H1 (cell line): ENCODE measurements around the gene NEDD4L. TPM values are rescaled to one million over a fixed set of nuclear protein-coding genes. Genes with fewer than 3 reads are reported as not detected.

Experiments
- CTCF ChIA-PET: fragments of 300-600 bp; sonication (Branson Sonifier 250); formaldehyde crosslinking; loops from one replicate; lab custom pipeline; 2021; ENCODE audit not compliant: partially characterized antibody; lab: Charles Lee
- POLR2A ChIA-PET: fragments of 300-600 bp; sonication (Branson Sonifier 250); formaldehyde crosslinking; loops from one replicate; lab custom pipeline; 2021; ENCODE audit warnings: inconsistent platforms; ENCODE audit not compliant: partially characterized antibody; lab: Charles Lee
- DNase-seq, 2 experiments: peaks; one replicate each; pipeline versions ENCODE4 v3.0.0 to v3.0.0-alpha.2; 2010 to 2022; ENCODE audit warnings: low spot score in 2 of 2, low read depth in 1 of 2, mixed read lengths in 1 of 2
- FAIRE-seq: peaks from 2 replicates; lab custom pipeline; 2011; peaks lifted over from hg19 to GRCh38; lab: Jason Lieb, UNC
- H2AFZ ChIP-seq: 2 replicates; pipeline ENCODE4 v1.8.1; 2012; ENCODE audit warnings: low read length, inconsistent platforms
- H2AK5ac ChIP-seq: 2 replicates; pipeline ENCODE4 v1.6.1; 2013; ENCODE audit warnings: low read depth, low read length
- H2BK120ac ChIP-seq: replicated peaks from 2 replicates; pipeline ENCODE3; 2013; ENCODE audit warnings: low read depth, low read length, inconsistent platforms
- H2BK12ac ChIP-seq: 2 replicates; pipeline ENCODE4 v1.6.1; 2013; ENCODE audit warnings: low read depth, low read length
- H2BK15ac ChIP-seq: 2 replicates; pipeline ENCODE4 v1.6.1; 2013; ENCODE audit warnings: low read length
- H2BK20ac ChIP-seq: 2 replicates; pipeline ENCODE4 v1.6.1; 2013; ENCODE audit warnings: low read length
- H2BK5ac ChIP-seq: 2 replicates; pipeline ENCODE4 v1.6.1; 2013; ENCODE audit warnings: low read depth, low read length
- H3K14ac ChIP-seq: 2 replicates; pipeline ENCODE4 v1.6.1; 2013; ENCODE audit warnings: inconsistent platforms; ENCODE audit not compliant: insufficient read length
- H3K18ac ChIP-seq: 2 replicates; pipeline ENCODE4 v1.6.1; 2013; ENCODE audit warnings: low read length; ENCODE audit errors: extremely low read depth
- H3K23ac ChIP-seq: 2 replicates; pipeline ENCODE4 v1.6.1; 2013; ENCODE audit warnings: inconsistent platforms; ENCODE audit not compliant: insufficient read length
- H3K23me2 ChIP-seq: 2 replicates; pipeline ENCODE4 v1.6.1; 2013; ENCODE audit warnings: low read depth, low read length
- H3K27ac ChIP-seq: 2 replicates; pipeline ENCODE4 v1.6.1; 2011; ENCODE audit warnings: low read depth, low read length, inconsistent platforms
- H3K27me3 ChIP-seq, 4 experiments: replicated peaks in 1 of 4; 1 replicate in 1 of 4; 2 replicates in 3 of 4; pipeline versions ENCODE4 v1.6.1 to v1.8.1; 2011 to 2013; ENCODE audit warnings: low read length in 3 of 4, mild to moderate bottlenecking in 3 of 4, inconsistent platforms in 2 of 4, mixed read lengths in 2 of 4, moderate library complexity in 1 of 4; ENCODE audit not compliant: control insufficient read depth in 3 of 4, insufficient read depth in 3 of 4; ENCODE audit errors: extremely low read depth in 1 of 4
- H3K36me3 ChIP-seq, 4 experiments: 2 replicates each; pipeline versions ENCODE4 v1.6.1 to v1.8.1; 2011 to 2013; ENCODE audit warnings: mild to moderate bottlenecking in 4 of 4, low read length in 3 of 4, moderate library complexity in 2 of 4, control low read depth in 1 of 4, inconsistent platforms in 1 of 4; ENCODE audit not compliant: insufficient read depth in 4 of 4, control insufficient read depth in 2 of 4
- H3K4ac ChIP-seq: replicated peaks from 2 replicates; pipeline ENCODE3; 2013; ENCODE audit warnings: low read length, low read depth, mixed read lengths, inconsistent platforms; ENCODE audit not compliant: insufficient read length
- H3K4me1 ChIP-seq, 4 experiments: replicated peaks in 1 of 4; 1 replicate in 1 of 4; 2 replicates in 3 of 4; pipeline versions ENCODE4 v1.6.1 to v1.8.1; 2011 to 2013; ENCODE audit warnings: low read length in 3 of 4, inconsistent platforms in 2 of 4, mixed read lengths in 1 of 4; ENCODE audit not compliant: insufficient read depth in 4 of 4, control insufficient read depth in 3 of 4
- H3K4me2 ChIP-seq, 2 experiments: 2 replicates each; pipeline versions ENCODE4 v1.6.1 to v1.8.1; 2011 to 2013; ENCODE audit warnings: low read depth in 2 of 2, low read length in 2 of 2, control low read depth in 1 of 2, inconsistent platforms in 1 of 2, mild to moderate bottlenecking in 1 of 2; ENCODE audit not compliant: insufficient read depth in 1 of 2
- H3K4me3 ChIP-seq, 4 experiments: fragments of 200-600, 300-600 bp in 1 of 4; sonication (generic), shearing (Covaris generic), sonication (Bioruptor Twin) in 1 of 4; 2 replicates each; pipeline versions ENCODE4 v1.5.1 to v1.8.1; 2011 to 2016; ENCODE audit warnings: low read length in 4 of 4, low read depth in 3 of 4, control low read depth in 2 of 4, inconsistent platforms in 2 of 4, mild to moderate bottlenecking in 2 of 4, mixed read lengths in 1 of 4, moderate library complexity in 1 of 4; ENCODE audit not compliant: insufficient read depth in 2 of 4; ENCODE audit errors: extremely low read depth in 1 of 4
- H3K56ac ChIP-seq: replicated peaks from 2 replicates; pipeline ENCODE3; 2013; ENCODE audit warnings: low read depth, mild to moderate bottlenecking, mixed read lengths, low read length, inconsistent platforms; ENCODE audit not compliant: insufficient read length
- H3K79me1 ChIP-seq: 2 replicates; pipeline ENCODE4 v1.6.1; 2013; ENCODE audit warnings: low read depth, low read length, control low read depth
- H3K79me2 ChIP-seq, 2 experiments: 2 replicates each; pipeline versions ENCODE4 v1.6.1 to v1.8.1; 2012 to 2013; ENCODE audit warnings: low read length in 2 of 2, mild to moderate bottlenecking in 2 of 2, inconsistent platforms in 1 of 2; ENCODE audit not compliant: insufficient read depth in 2 of 2, control insufficient read depth in 1 of 2
- H3K9ac ChIP-seq, 4 experiments: replicated peaks in 1 of 4; 1 replicate in 1 of 4; 2 replicates in 3 of 4; pipeline versions ENCODE4 v1.6.1 to v1.8.1; 2011 to 2013; ENCODE audit warnings: low read depth in 3 of 4, low read length in 3 of 4, control low read depth in 2 of 4, mild to moderate bottlenecking in 2 of 4, moderate library complexity in 2 of 4, inconsistent platforms in 1 of 4; ENCODE audit errors: extremely low read depth in 1 of 4
- H3K9me3 ChIP-seq, 2 experiments: 2 replicates each; pipeline versions ENCODE4 v1.6.1 to v1.8.1; 2012 to 2013; ENCODE audit warnings: mild to moderate bottlenecking in 2 of 2, moderate library complexity in 2 of 2, control low read depth in 1 of 2, inconsistent platforms in 1 of 2, low read depth in 1 of 2, low read length in 1 of 2, mixed read lengths in 1 of 2; ENCODE audit not compliant: insufficient read depth in 2 of 2
- H4K20me1 ChIP-seq, 2 experiments: replicated peaks in 1 of 2; 2 replicates each; pipeline versions ENCODE3 to v1.8.1; 2011 to 2013; ENCODE audit warnings: inconsistent platforms in 2 of 2, low read length in 2 of 2, mild to moderate bottlenecking in 1 of 2; ENCODE audit not compliant: insufficient read depth in 2 of 2, control insufficient read depth in 1 of 2
- H4K5ac ChIP-seq: 2 replicates; pipeline ENCODE4 v1.6.1; 2013; ENCODE audit warnings: low read length, low read depth, mixed read lengths, inconsistent platforms; ENCODE audit not compliant: insufficient read length
- H4K8ac ChIP-seq: 2 replicates; pipeline ENCODE4 v1.8.0; 2013; ENCODE audit warnings: mild to moderate bottlenecking, moderate library complexity, low read length, inconsistent platforms; ENCODE audit not compliant: insufficient read depth; ENCODE audit errors: extremely low read depth
- H4K91ac ChIP-seq: replicated peaks from 2 replicates; pipeline ENCODE3; 2013; ENCODE audit warnings: low read length, mixed read lengths, inconsistent platforms; ENCODE audit not compliant: insufficient read length
- ATF3 ChIP-seq: IDR thresholded peaks from 2 replicates; pipeline ENCODE4 v1.6.1; 2011; ENCODE audit warnings: low read depth, mild to moderate bottlenecking, low read length; ENCODE audit not compliant: insufficient read depth
- BACH1 ChIP-seq: IDR thresholded peaks from 2 replicates; pipeline ENCODE4 v1.6.1; 2012; ENCODE audit warnings: low read length, improper control_type of control experiment
- BRCA1 ChIP-seq: IDR thresholded peaks from 2 replicates; pipeline ENCODE4 v1.6.1; 2012; ENCODE audit warnings: low read depth, low read length, improper control_type of control experiment
- CTBP2 ChIP-seq: IDR thresholded peaks from 2 replicates; pipeline ENCODE4 v1.7.0; 2011; ENCODE audit warnings: borderline replicate concordance, mild to moderate bottlenecking, moderate library complexity, mixed read lengths, low read length; ENCODE audit not compliant: insufficient read depth, insufficient read length
- EP300 ChIP-seq, 2 experiments: IDR thresholded peaks; 1 replicate in 1 of 2; 2 replicates in 1 of 2; pipeline ENCODE4 v1.6.1; 2011 to 2012; ENCODE audit warnings: low read depth in 2 of 2, low read length in 2 of 2, mild to moderate bottlenecking in 2 of 2, borderline replicate concordance in 1 of 2, inconsistent platforms in 1 of 2, moderate library complexity in 1 of 2
- GABPA ChIP-seq: IDR thresholded peaks from 2 replicates; pipeline ENCODE4 v1.6.1; 2011; ENCODE audit warnings: mild to moderate bottlenecking, low read length, moderate library complexity, borderline replicate concordance; ENCODE audit not compliant: insufficient read depth
- GTF2F1 ChIP-seq: IDR thresholded peaks from 2 replicates; pipeline ENCODE4 v1.6.1; 2012; ENCODE audit warnings: low read depth, low read length, improper control_type of control experiment, borderline replicate concordance
- KDM1A ChIP-seq: fragments of 200-600, 300-600 bp; sonication (generic); IDR thresholded peaks from 2 replicates; pipeline ENCODE4 v1.7.1; 2016; ENCODE audit warnings: mild to moderate bottlenecking, low read length, borderline replicate concordance
- KDM5A ChIP-seq: fragments of 200-600 bp; IDR thresholded peaks from 2 replicates; pipeline ENCODE4 v1.7.1; 2012; ENCODE audit warnings: mild to moderate bottlenecking, low read length, inconsistent platforms, mixed read lengths
- NRF1 ChIP-seq: IDR thresholded peaks from 2 replicates; pipeline ENCODE4 v1.6.1; 2011; ENCODE audit warnings: mild to moderate bottlenecking, low read depth, low read length, improper control_type of control experiment
- RBBP5 ChIP-seq: IDR thresholded peaks from 2 replicates; pipeline ENCODE4 v1.7.1; 2012; ENCODE audit warnings: low read depth, mild to moderate bottlenecking, inconsistent platforms, low read length, moderate library complexity, borderline replicate concordance
- SP1 ChIP-seq: IDR thresholded peaks from 2 replicates; pipeline ENCODE4 v1.6.1; 2011; ENCODE audit warnings: low read depth, low read length
- YY1 ChIP-seq: IDR thresholded peaks from 2 replicates; pipeline ENCODE4 v1.6.1; 2011; ENCODE audit warnings: low read depth, mild to moderate bottlenecking, low read length
- ZNF274 ChIP-seq: IDR thresholded peaks from 2 replicates; pipeline ENCODE4 v1.7.0; 2012; ENCODE audit warnings: low read length, borderline replicate concordance; ENCODE audit errors: extremely low read depth
- WGBS, 2 experiments: shearing (Covaris generic) in 1 of 2; methylation state at CpG; one replicate each; pipeline versions ENCODE4 v1.1.6 to v1.1.7; 2013 to 2015; ENCODE audit warnings: low lambda C conversion rate in 2 of 2, mixed read lengths in 2 of 2, inconsistent platforms in 1 of 2, low coverage in 1 of 2, missing lambda C conversion rate in 1 of 2; ENCODE audit not compliant: insufficient replicate concordance in 2 of 2, insufficient coverage in 1 of 2, insufficient read length in 1 of 2; ENCODE audit errors: extremely low coverage in 1 of 2, missing lambda C conversion rate in 1 of 2; 5-methylcytosine and 5-hydroxymethylcytosine counted together
- polyA plus RNA-seq, 7 experiments: library from polyadenylated mRNA; depleted of rRNA in 3 of 7; stranded (reverse) in 5 of 7; unstranded in 2 of 7; fragments of >200 nt in 5 of 7; fragments of 200-250 nt in 2 of 7; gene quantifications; 1 replicate in 5 of 7; 2 replicates in 1 of 7; 4 replicates in 1 of 7; pipeline versions ENCODE4 v1.2.1 to v1.2.3, GENCODE V29; 2011 to 2013; ENCODE audit warnings: missing spikeins in 2 of 7, mixed read lengths in 2 of 7
- total RNA-seq: library from RNA; stranded (reverse); fragmentation: NEBNext Ultra II Directional; extraction: Animal tissue kit (Norgen Biotek cat#: 25700); gene quantifications from 2 replicates; pipeline ENCODE4 v1.2.1, GENCODE V29; 2021

Gene NEDD4L
- total and polyA plus RNA-seq, 2 of the 8 experiments (the other 6 are each of a cell fraction or from before 2014, with no cell fraction given) = 37.3 to 69.8 TPM

GRCh38 chr18:58023108-58023507 is 20.9 kb upstream of the NEDD4L start:
- no peak for DNase-seq
- no peak overlapping the region for H3K23ac ChIP-seq
- 95% methylated on average over 2 of the region's 2 CpGs; no CpG with 5 or more reads in 1 of the 2 experiments for WGBS, 2 experiments
- no peak overlapping the region for H4K5ac ChIP-seq
- peaks cover 0 to 5% (median 3%) of the 10 kb centered on the region in 4 experiments; a peak in 4 of 7 replicates for H3K4me1 ChIP-seq
- H2BK12ac ChIP-seq = no peak overlapping the region
- H3K36me3 ChIP-seq = no peaks in the 10 kb centered on the region
- ChIA-PET CTCF (interaction anchor here (0.6 to 1.5 kb wide), 2 partner anchors 99 to 160 kb away, joined by 3 read pairs; no protein-coding TSS in a partner anchor), POLR2A (no interaction called here)
- no peak overlapping the region for H2BK20ac ChIP-seq
- H3K79me2 ChIP-seq = no peaks in the 10 kb centered on the region
- no peak overlapping the region for H3K27ac ChIP-seq
- no peak overlapping the region for H3K56ac ChIP-seq
- no peaks in the 10 kb centered on the region for H3K23me2 ChIP-seq
- H4K91ac ChIP-seq = no peak overlapping the region
- no peak overlapping the region for H3K4me2 ChIP-seq
- no peak overlapping the region for H4K8ac ChIP-seq
- no peak overlapping the region for H2BK5ac ChIP-seq
- no peak overlapping the region for H3K4me3 ChIP-seq
- FAIRE-seq = no peak
- H4K20me1 ChIP-seq = no peaks in the 10 kb centered on the region
- H2BK120ac ChIP-seq = no peak overlapping the region
- no peaks in the 10 kb centered on the region; a peak in 1 of 7 replicates for H3K27me3 ChIP-seq
- no peak overlapping the region for H3K4ac ChIP-seq
- H2AK5ac ChIP-seq = no peak overlapping the region
- H3K14ac ChIP-seq = no peak overlapping the region
- no peak overlapping the region for H3K18ac ChIP-seq
- no peak overlapping the region for H2AFZ ChIP-seq
- no peak overlapping the region for H3K9ac ChIP-seq
- H2BK15ac ChIP-seq = no peak overlapping the region
- no peaks in the 10 kb centered on the region for H3K79me1 ChIP-seq
- no peaks in the 10 kb centered on the region for H3K9me3 ChIP-seq
- TF ChIP-seq BACH1 (no peak), KDM5A (no peak), BRCA1 (no peak), NRF1 (no peak), GTF2F1 (no peak), YY1 (no peak), CTBP2 (no peak), ATF3 (no peak), KDM1A (no peak), EP300 (IDR thresholded peaks at IDR 0.05; ENCODE audit: borderline replicate concordance in 1 of 2, low read depth in 2 of 2, low read length in 2 of 2) (no peak), SP1 (no peak), GABPA (no peak), RBBP5 (no peak), ZNF274 (no peak)
